ENCODE data around the gene MTOR.

- no peak for TF ChIP-seq CTCF (IDR thresholded peaks at IDR 0.05; ENCODE audit: insufficient read depth, low read depth, low read length)
- TF ChIP-seq EZH2 (IDR thresholded peaks at IDR 0.05; ENCODE audit: insufficient read depth, low read length), result no peak
Observed at GRCh38 chr1:11157394-11157793, 105.0 kb downstream of the MTOR start.
